ENCODE results near the gene MRPL46.
"Not testable (repeated sequence)": the region's sequence is repeated elsewhere in the genome, so short reads cannot be mapped to it uniquely, and the experiment has no call there.

The MRPL46 gene

DNA sequence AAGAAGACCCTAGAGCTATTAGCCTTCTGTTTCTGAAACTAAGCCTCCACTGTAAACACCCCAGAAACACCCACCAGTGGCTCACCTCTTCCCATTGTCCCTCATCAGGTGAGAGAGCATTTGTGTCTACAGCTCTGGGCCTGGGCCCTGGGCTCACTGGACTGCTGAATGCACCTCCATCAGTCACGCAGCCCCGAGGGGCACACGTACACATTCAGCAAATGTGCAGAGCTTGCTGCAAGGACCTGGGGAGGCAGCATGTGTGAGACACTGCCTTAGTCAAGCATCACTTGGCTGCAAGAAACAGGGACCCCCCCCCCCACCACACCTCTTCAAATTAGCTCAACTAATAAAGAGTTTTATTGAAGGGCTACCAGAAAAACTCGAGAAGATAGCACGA is 29.0 kb downstream of the MRPL46 start:
- no peak for DNase-seq

GRCh38 chr15:88434106-88434505 is 33.1 kb downstream of the MRPL46 start:
- not testable (repeated sequence) for DNase-seq

GRCh38 chr15:88433046-88433685 is 34.0 kb downstream of the MRPL46 start:
- no peak for DNase-seq

- DNase-seq: no peak
Observed at GRCh38 chr15:88431441-88431840, 35.7 kb downstream of the MRPL46 start.

DNA sequence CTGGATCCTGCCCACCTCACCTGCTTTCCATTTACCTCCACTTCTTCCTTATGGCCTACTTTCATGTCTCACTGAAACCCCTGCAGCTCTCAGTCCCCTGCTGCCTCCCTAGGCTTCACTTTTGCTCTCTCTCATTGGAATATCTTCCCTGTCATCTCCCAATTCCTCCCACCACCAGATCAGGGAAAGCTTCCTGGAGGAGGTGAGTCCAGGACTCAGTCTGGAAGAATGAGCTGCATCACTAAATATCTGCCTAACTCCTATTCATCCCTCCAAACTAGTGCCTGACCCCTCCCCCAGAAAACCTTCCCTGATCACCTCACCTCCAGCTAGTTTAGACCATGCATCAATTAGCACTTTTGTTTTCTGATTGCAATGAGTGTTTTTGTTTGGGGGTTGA is 37.1 kb downstream of the MRPL46 start:
- no peak for DNase-seq

DNA sequence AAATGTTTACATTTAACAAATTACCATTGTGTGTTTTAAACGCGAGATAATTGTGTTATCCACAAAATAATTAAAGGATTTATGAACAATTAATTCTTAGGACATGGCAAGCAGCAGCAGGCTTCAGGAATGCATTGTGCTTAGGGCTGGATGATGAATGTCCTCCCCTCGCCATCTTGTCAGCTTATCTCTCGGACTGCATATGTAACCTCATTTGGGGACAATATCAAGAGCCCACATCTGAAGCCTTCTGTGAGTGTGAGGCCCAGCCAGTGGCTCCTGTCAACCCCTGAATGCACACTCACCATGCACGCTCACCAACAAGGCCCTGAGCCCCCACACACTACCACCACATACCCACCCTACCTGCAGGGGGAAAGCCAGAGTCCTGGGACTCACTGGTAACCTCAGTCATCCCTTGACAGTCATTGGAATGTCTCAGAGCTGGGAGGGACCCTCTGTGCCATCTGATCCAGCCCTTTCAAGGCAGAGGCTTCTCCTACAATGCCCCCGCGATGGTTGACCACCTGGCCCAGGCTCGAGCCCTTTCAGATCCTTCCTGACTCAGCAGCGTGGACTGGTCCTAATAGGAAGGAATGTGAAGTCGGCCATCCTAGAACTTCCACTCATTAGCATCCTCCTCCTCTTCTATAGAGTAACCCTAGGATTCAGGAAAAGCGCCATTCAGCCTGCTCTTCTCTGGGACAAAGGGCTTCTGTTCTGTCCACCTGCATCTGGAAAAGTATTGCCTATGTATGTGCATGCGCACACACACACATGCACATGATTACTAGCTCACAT is 38.2 kb downstream of the MRPL46 start:
- no peak for DNase-seq

GRCh38 chr15:88428053-88428452 is 39.1 kb downstream of the MRPL46 start:
- DNase-seq: no peak

GRCh38 chr15:88426304-88426703 is 40.9 kb downstream of the MRPL46 start:
- no peak for DNase-seq

GRCh38 chr15:88423331-88423730 is 43.9 kb downstream of the MRPL46 start:
- no peak for DNase-seq

- DNase-seq: no peak
Observed at GRCh38 chr15:88419830-88420229, 47.4 kb downstream of the MRPL46 start.

All from GF-D8 (cell line).